ENCODE data around the gene PLRG1. TPM values are rescaled to one million over a fixed set of nuclear protein-coding genes. Genes with fewer than 3 reads are reported as not detected.

Gene PLRG1
- total and polyA plus RNA-seq, 2 of the 8 experiments (the other 6 are each of a cell fraction or from before 2014, with no cell fraction given) = 63.5 to 108 TPM

DNA sequence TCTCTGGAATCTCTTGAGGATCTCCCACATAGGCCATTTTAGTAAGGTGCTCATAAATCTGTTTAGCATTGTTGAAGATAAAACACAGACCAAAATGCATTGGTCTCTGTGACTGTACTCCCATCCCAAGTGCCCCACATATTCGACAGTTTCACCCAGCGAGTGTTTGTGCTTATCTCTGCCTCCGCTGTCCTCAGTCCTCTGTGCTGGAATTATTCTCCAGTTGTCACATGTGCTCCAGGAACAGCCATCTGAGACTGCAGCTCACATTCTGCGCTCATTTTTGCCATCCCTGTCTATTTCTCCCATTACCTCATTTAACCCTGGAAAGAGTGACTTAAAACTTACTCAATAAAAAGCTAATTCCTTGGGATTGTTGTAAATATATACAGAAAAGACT is 31.0 kb downstream of the PLRG1 start (continued):
- TF ChIP-seq CTCF (IDR thresholded peaks at IDR 0.05; ENCODE audit: control extremely low read depth in 1 of 3, insufficient read depth in 1 of 3, low read depth in 1 of 3, low read length in 3 of 3) (no peak), SP1 (IDR thresholded peaks at IDR 0.05; ENCODE audit: low read depth, low read length) (no peak)

All from H1 (cell line).